H1 (cell line): ENCODE measurements around the gene BPIFB2. TPM values are rescaled to one million over a fixed set of nuclear protein-coding genes. Genes with fewer than 3 reads are reported as not detected.

Source experiments
- CREB1 ChIP-seq: IDR thresholded peaks from 2 replicates; pipeline ENCODE4 v1.6.1; 2012; ENCODE audit warnings: inconsistent platforms
- FOSL1 ChIP-seq: IDR thresholded peaks from 2 replicates; pipeline ENCODE4 v1.6.1; 2011; ENCODE audit warnings: mild to moderate bottlenecking, low read depth, low read length, moderate library complexity; ENCODE audit not compliant: insufficient read depth
- KDM5A ChIP-seq: fragments of 200-600 bp; IDR thresholded peaks from 2 replicates; pipeline ENCODE4 v1.7.1; 2012; ENCODE audit warnings: mild to moderate bottlenecking, low read length, inconsistent platforms, mixed read lengths
- SP2 ChIP-seq: IDR thresholded peaks from 2 replicates; pipeline ENCODE4 v1.6.1; 2012; ENCODE audit warnings: mild to moderate bottlenecking, low read length, inconsistent platforms
- TAF7 ChIP-seq: optimal IDR thresholded peaks from 2 replicates; pipeline ENCODE3; 2011; ENCODE audit warnings: low read depth, mild to moderate bottlenecking, inconsistent platforms, low read length, moderate library complexity, borderline replicate concordance
- polyA plus RNA-seq, 7 experiments: library from polyadenylated mRNA; depleted of rRNA in 3 of 7; stranded (reverse) in 5 of 7; unstranded in 2 of 7; fragments of >200 nt in 5 of 7; fragments of 200-250 nt in 2 of 7; gene quantifications; 1 replicate in 5 of 7; 2 replicates in 1 of 7; 4 replicates in 1 of 7; pipeline versions ENCODE4 v1.2.1 to v1.2.3, GENCODE V29; 2011 to 2013; ENCODE audit warnings: missing spikeins in 2 of 7, mixed read lengths in 2 of 7
- total RNA-seq: library from RNA; stranded (reverse); fragmentation: NEBNext Ultra II Directional; extraction: Animal tissue kit (Norgen Biotek cat#: 25700); gene quantifications from 2 replicates; pipeline ENCODE4 v1.2.1, GENCODE V29; 2021

Gene BPIFB2
- total and polyA plus RNA-seq, 2 of the 8 experiments (the other 6 are each of a cell fraction or from before 2014, with no cell fraction given): not detected

DNA sequence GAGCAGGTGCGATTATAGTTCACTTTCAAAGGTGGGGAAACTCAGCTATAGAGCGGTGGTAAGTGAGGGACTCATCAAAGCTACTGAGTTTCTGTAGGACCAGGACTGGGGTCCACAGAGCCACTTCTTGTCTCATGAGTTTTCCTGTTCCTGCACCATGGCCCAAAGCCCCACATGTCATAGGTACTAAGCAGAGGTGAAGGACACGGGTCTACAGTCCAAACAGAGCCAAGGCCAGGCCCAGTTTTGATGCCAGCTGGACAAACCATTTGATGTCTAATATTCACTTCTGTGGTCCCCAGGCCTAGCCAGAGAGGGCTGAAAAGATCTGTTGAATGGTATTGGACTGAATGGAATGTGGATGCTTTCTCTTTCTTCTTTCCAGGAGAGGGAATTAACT is 34.9 kb downstream of the BPIFB2 start (continued):
- TF ChIP-seq FOSL1 (no peak), TAF7 (no peak), SP2 (no peak), KDM5A (no peak), CREB1 (no peak)
